T-helper 22 cell (primary cell): ENCODE measurements around the gene MYCL.

ENCODE experiments used
- DNase-seq: peaks from one replicate; pipeline ENCODE4 v3.0.0-alpha.2; 2020; ENCODE audit warnings: low read depth

MYCL gene, protein sequence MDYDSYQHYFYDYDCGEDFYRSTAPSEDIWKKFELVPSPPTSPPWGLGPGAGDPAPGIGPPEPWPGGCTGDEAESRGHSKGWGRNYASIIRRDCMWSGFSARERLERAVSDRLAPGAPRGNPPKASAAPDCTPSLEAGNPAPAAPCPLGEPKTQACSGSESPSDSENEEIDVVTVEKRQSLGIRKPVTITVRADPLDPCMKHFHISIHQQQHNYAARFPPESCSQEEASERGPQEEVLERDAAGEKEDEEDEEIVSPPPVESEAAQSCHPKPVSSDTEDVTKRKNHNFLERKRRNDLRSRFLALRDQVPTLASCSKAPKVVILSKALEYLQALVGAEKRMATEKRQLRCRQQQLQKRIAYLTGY

GRCh38 chr1:39901714-39902459 is at the start of gene MYCL:
MYCL (minus strand) TSS chr1:39901917; CDS start chr1:39901434, 483 bp downstream.
- DNase-seq: peak; percentile 45

GRCh38 chr1:39949891-39950290 is 48.2 kb upstream of the MYCL start:
- DNase-seq: no peak

GRCh38 chr1:39947260-39947659 is 45.5 kb upstream of the MYCL start:
- no peak for DNase-seq

GRCh38 chr1:39946216-39946615 is 44.5 kb upstream of the MYCL start:
- no peak for DNase-seq

DNA sequence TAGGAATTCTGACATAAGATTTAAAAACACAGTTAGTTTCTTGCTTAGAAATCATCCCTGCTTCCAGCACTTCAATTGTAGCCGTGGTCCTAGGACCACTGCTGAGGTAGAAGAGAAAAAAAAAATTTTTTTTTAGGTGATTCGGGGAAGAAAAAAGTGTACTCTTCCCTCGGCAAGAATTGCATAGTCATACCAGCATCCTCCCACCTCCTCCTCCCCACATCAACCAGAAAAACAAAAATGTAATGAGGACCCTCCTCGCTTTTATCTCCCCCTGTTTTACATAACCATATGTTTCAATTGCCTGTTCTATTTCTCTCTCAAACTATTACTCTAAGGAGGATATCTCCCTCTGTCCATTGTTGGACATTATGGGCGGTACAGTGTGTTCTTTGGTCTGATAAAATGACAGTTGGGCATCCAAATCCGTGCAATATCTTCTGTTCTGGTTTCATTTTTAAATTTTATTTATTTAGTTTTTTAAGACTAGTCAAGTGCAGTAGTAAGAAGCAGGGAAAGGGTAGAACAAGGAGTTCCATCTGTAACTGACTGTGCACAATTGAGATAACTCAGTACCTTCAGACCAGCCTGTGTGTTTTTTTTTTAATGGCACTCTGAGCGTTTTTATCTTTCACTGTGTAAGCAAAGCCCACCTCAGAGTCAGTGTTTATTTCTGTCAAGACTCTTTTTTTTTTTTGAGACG is 42.8 kb upstream of the MYCL start:
- no peak for DNase-seq

GRCh38 chr1:39943471-39944290 is 42.0 kb upstream of the MYCL start:
- DNase-seq: no peak

DNA sequence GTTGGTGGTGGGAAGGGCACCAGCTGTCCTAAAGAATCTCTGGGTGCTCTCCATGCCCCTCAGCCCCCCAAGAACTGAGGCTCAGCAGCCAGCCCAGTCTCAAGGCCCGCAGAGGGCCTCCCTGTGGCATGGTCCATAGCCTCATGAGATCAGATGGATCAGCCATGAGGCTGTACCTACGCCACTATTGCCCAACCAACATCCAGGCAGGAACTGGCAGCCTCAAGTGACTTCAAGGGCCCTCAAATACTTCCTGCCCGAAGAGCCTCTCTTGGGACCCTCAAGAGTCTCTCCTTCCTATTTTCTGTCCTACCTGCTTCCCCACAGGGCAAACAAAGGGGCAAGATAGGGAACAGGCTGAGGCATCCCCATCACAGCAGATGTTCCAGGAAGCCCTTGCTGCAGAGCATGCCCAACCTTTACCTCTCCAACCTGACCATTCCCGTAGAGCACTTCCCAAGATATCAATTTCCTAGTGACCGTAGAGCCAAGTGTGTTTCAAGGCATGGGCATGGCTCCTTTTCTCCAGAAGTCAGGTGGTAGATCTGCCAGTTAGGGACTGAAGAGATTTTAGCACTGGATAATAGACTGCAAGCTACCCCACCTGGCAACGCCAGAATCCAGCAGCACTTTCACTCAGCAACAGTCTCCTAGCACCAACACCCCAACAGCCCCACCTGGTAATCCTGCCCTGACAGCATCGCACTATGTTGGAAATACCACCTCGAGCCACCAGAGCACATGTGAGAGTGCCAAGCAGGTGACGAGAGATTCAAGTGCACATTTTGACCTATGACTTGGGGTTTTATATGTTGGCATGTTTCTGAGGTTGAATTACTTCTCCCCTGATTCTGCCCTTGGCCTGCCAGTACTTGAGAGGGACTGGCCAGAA is 39.5 kb upstream of the MYCL start:
- DNase-seq: no peak

DNA sequence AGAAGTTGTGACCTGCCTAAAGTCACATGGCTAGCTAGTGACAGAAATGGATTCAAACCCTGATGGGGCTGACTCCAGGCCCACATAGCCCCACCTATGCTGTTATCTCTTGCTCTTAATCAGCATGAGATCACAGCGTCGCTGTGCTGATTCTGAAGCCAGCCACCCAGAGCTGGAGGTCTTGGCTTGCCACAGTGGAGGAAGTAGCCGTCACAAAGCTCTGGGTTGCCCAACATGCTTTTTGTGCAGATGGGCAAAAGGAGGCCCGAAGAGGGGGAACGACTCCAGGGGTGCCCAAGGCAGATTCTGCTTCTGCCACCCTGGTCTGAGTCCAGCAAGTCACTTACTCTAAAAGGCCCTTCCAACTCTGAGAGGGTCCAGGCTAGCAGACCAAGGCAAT is 38.5 kb upstream of the MYCL start:
- DNase-seq: no peak

DNA sequence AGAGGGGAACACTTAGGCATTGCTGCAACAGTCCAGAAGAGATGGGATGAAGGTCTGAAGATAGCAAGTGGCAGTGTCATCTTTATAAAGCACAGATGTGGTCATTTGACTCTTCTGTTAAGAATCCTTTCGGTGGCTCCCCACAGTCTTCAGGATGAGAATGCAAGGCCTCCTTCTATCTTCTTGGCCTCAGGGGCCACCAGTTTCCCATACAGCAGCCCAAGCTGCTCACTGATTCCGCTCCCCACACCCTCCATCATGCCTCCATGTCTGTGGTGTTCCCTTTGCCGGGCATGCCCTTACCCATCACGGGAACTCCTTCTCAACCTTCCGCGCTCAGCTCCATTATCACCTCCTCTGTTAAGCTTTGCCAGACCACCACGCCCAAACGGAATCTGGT is 37.1 kb upstream of the MYCL start:
- DNase-seq: no peak

DNA sequence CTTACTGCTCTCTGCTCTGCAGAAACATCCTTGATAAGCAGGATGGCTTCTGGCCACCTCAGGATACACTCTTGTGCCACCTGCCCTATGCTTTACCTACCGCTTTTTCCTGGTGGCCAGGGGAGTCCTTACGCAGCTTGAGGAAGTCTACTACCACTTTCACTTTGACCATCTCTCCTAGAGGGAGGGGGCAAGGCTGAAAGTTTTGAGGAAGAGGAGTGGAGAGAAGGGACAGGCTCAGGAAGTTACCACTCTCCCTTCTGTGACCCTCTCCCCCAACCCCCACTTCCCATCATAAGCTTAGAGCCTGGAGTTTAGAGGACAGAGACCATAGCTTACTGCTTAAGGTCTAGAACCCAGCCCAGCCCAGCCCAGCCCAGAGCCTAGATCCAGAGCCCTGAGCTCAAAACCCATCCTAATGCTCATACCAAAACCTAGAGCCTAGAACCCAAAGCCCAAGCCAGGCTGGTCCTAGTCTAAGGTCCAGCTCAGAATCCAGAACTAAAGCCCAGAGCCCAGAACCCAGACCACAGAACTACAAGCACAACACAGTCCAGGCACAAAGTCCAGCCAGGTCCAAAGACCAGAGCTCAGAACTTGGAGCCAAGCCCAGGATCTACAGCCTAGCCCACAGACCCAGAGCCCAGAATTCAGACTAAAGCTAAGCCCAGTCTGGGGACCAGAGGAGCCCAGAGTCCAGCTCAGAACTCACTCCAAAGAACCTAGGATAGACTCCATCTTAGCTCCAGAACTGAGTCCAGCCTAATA is 35.2 kb upstream of the MYCL start:
- DNase-seq: no peak

DNA sequence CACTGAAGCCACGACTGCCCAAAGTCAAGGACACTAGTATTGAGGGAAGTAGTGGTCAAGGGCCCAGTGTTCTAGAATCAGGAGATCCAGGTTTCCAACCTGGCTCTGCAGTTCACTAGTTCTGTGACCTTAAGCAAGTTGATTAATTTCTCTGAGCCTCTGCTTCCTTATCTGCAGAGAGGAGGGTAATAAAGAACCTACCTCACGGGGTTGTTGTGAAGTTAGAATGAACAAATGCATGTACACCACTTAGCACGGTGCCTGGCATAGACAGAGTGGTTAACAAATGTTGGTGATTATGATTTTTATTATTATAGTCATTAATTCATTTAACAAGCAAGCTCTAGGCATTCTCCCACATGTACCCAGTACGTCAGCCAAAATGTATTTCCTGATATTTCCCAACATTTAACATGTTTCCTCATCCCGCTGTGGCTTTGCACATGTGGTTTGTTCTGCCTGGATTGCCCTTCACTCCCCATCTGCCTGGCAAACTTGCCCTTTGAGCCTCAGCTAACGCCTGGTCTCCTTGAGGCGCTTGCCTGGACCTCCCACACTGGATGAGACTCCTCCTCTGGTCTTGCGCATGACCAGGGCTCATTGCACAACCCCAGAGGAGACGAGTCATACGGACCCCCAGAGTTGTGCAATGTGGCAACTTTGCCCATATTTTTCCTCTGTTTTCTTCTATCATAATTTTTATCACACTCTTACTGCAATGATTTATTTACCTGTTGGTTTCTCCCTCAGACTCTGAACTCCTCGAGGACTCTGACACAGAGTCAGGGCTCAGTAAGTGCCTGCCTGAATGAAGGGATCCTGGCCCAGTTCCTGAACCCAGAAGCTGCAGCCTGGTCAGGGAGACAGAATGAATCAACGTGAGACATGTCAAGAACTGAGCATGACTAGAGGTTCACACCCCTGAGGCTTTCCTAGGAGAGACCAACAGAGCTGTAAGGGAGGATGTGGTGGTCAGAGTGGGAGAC is 32.5 kb upstream of the MYCL start:
- DNase-seq: no peak

DNA sequence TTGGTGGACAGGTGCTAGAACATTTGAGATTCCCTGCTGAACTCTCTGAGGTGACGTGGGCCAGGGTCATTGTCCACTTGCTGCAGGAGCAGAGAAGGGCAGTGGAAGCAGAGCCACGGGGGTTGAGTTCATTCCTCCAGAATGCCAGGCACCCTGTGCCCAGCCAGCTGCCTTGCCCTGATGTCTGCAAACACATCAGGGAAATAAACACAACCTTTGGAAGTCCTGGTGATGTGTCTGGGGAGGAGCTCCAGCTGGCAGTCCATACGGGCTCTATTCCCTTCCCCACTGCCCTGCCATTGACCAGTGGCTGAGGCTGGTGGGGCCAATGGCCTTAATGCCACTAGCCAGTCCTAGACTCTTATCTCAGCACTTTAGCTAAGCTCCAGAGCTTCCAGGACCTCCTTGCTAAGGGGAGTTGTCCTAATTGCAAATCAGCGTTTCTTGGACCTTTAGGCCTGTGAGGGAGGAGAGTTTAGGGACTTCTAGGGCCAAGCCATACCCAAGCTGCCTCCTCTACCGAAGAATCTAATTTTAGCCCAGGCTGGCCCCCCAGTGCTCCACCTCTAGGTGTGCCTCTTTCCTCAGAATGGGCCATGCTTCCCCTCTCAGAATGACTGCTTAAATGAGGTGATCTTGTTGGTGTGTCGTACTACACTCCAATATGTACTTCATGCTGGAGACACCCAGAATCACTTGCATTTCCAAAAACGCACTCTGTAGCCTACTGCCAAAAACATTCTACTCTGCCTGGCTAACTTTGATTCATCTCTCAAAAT is 27.3 kb upstream of the MYCL start:
- no peak for DNase-seq

DNA sequence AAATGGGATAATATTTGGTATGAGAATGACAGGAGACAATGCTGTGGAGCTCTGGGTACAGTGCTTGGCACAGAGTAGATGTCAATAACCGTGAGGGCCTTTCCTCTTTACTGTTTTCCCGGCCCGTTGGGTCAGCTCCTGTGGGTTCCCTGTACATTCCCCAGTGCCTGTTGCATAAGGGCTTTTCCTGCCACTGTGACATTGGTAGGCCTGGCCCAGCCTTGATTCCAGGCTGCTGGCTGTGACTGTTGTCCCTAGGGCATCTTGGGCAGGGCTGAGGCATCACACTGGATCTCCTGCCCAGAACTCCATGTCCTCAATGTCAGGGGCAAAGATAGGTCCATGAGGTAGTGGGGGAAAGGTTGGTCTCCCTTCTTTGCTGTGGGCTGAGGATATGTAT is 25.8 kb upstream of the MYCL start:
- DNase-seq: no peak

DNA sequence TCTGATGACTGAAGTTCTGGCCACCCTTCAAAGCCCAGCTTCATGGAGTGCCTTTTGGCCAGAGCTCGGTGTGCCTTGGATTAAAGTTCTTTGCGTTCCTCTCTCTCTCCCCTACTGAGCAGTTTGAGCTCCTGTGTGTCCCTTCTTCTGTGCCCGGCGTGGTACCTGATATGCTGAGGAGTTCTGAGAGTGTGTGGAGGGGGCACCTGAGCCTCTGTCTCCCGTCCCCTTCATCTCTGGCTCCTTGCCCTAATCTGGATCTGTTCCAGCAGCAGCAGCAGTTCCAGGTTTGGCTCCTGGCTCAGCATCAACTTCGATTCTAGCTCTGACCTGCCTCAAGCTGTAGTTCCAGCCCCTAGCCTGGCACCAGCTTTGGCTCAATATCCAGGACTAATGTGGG is 25.1 kb upstream of the MYCL start:
- DNase-seq: no peak

DNA sequence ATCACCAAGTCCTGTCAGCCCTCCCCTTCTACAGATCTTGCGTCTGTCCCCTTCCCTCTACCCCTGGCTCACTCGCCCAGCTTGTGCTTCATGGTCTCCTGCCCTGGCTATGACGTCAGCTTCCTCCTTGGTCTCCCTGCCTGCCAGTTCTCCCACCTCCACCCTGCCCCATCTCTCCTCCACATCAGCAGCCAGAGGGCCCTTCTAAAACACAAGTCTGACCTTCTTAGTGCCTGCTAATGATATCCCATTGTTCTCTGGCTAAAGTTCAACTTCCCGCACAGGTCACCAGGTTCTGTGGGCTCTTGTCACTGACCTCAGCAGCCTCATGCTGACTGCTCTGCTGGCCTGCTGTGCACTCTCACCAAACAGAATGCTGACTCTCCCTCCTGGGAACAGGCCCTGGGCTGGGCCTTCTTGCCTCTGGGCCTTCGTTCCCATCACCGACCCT is 24.7 kb upstream of the MYCL start:
- DNase-seq: no peak

GRCh38 chr1:39925721-39926342 is 24.1 kb upstream of the MYCL start:
- no peak for DNase-seq

- no peak for DNase-seq
Measured at GRCh38 chr1:39922251-39922688, 20.6 kb upstream of the MYCL start.

DNA sequence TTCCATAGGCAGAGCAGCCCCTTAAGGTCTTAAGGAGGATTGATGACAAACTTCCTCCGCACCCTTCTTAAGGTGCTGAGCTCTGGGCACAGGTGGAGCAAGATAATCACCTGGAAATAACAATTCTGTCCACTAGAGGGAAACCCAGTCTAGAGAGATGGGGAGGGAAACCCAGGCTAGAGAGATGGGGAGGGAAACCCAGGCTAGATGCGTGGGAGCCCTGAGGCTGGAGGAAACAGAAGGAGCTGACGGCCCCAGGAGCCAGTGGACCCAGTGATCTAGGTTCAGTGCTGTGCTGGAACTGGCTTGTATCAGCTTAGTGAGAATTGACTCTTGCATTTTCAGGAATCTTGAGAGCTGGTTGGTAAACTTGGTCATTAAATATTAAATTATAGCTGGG is 17.8 kb upstream of the MYCL start:
- no peak for DNase-seq
